Measurements from ENCODE around the gene ZCCHC24.

ZCCHC24 gene

DNA sequence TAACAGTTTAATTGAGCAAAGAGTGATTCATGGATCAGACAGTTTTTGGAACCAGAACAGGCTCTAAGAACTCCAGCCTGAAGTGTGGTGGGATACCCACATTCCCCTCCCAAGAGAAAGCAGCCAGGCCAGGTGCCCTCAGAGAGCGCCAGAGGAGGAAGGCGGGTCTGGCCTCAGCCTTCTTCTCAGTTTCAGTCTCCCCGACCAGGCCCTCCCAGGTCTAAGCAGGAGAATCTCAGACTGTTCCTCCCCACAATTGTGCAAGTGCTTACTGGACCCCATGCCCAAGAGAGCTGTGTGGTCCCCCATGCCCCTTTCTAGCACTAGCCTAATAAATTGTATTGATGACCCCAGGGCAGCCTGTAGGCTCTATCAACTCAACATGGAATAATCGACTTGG lies 72.6 kb downstream of the ZCCHC24 start:
- Histone ChIP-seq H4K20me1 (ENCODE audit: control insufficient read depth, insufficient read depth, low read depth, low read length) (no peaks in the 10 kb centered on the region), H3K4me3 (ENCODE audit: low read length) (no peak overlapping the region), H3K4me2 (ENCODE audit: low read length) (no peak overlapping the region), H3K27me3 (ENCODE audit: control insufficient read depth, low read length) (peaks cover 18% of the 10 kb centered on the region), H3K9me2 (replicated peaks; ENCODE audit: control insufficient read depth, low read length) (no peaks in the 10 kb centered on the region), H3K9me3 (ENCODE audit: control insufficient read depth, insufficient read depth, low read length) (peaks cover 9% of the 10 kb centered on the region; the same call in 1 of the 2 replicates), H3K79me2 (ENCODE audit: control insufficient read depth, low read length) (no peaks in the 10 kb centered on the region), H3F3A (ENCODE audit: control insufficient read depth, insufficient read depth) (no peaks in the 10 kb centered on the region), H3K36me3 (ENCODE audit: control insufficient read depth, low read length) (no peaks in the 10 kb centered on the region), H3K27ac (ENCODE audit: low read depth, low read length) (no peak overlapping the region), H3K4me1 (ENCODE audit: control insufficient read depth, low read length) (no peaks in the 10 kb centered on the region)
- TF ChIP-seq EZH2phosphoT487 (IDR thresholded peaks at IDR 0.05; ENCODE audit: borderline replicate concordance, low read length) = no peak
- TF ChIP-seq, protein P1, sequence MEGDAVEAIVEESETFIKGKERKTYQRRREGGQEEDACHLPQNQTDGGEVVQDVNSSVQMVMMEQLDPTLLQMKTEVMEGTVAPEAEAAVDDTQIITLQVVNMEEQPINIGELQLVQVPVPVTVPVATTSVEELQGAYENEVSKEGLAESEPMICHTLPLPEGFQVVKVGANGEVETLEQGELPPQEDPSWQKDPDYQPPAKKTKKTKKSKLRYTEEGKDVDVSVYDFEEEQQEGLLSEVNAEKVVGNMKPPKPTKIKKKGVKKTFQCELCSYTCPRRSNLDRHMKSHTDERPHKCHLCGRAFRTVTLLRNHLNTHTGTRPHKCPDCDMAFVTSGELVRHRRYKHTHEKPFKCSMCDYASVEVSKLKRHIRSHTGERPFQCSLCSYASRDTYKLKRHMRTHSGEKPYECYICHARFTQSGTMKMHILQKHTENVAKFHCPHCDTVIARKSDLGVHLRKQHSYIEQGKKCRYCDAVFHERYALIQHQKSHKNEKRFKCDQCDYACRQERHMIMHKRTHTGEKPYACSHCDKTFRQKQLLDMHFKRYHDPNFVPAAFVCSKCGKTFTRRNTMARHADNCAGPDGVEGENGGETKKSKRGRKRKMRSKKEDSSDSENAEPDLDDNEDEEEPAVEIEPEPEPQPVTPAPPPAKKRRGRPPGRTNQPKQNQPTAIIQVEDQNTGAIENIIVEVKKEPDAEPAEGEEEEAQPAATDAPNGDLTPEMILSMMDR (IDR thresholded peaks at IDR 0.05; ENCODE audit: low read depth, low read length, poor library complexity, severe bottlenecking) = no peak

DNA sequence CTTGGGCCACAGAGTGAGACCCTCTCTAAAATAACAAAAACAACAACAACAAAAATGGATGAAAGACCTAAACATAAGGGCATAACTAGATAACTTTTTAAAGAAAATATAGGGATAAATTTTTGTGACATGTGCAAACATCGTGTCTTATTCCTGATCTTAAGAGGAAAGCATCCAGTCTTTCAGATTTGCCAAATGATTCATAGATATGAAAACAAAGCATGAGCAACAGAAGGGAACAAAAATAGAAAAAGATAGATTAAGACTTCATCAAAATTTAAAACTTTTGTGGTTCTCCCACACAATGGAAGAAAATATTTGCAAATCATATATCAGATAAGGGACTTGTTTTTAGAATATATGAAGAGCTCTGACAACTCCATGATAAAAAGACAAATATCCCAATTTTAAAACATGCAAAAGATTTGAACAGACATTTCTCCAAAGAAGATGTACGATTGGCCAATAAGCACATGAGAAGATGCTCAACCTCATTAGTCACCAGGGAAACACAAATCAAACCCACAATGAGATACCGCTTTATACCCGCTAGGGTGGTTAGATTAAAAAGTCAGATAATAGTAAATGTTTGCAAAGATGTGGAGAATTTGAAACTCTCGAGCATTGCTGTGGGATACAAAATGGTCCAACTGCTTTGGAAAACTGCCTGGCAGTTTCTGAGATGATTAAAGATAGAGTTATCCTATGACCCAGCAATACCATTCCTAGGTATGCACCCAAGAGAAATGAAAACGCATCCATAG lies 77.8 kb downstream of the ZCCHC24 start:
- no peaks in the 10 kb centered on the region for H3K79me2 ChIP-seq (ENCODE audit: control insufficient read depth, low read length)
- no peaks in the 10 kb centered on the region for H3K4me1 ChIP-seq (ENCODE audit: control insufficient read depth, low read length)
- TF ChIP-seq, protein P1 (IDR thresholded peaks at IDR 0.05; ENCODE audit: low read depth, low read length, poor library complexity, severe bottlenecking) = no peak
- TF ChIP-seq EZH2phosphoT487 (IDR thresholded peaks at IDR 0.05; ENCODE audit: borderline replicate concordance, low read length) = no peak
- H3K9me2 ChIP-seq (replicated peaks; ENCODE audit: control insufficient read depth, low read length) = no peaks in the 10 kb centered on the region
- H3K36me3 ChIP-seq (ENCODE audit: control insufficient read depth, low read length) = no peaks in the 10 kb centered on the region
- no peak overlapping the region for H3K4me2 ChIP-seq (ENCODE audit: low read length)
- H3K4me3 ChIP-seq (ENCODE audit: low read length) = no peak overlapping the region
- no peaks in the 10 kb centered on the region for H4K20me1 ChIP-seq (ENCODE audit: control insufficient read depth, insufficient read depth, low read depth, low read length)
- H3K27ac ChIP-seq (ENCODE audit: low read depth, low read length) = no peak overlapping the region
- H3K27me3 ChIP-seq (ENCODE audit: control insufficient read depth, low read length) = peaks cover 39% of the 10 kb centered on the region
- H3K9me3 ChIP-seq (ENCODE audit: control insufficient read depth, insufficient read depth, low read length) = peaks cover 9% of the 10 kb centered on the region; the same call in 1 of the 2 replicates
- H3F3A ChIP-seq (ENCODE audit: control insufficient read depth, insufficient read depth) = no peaks in the 10 kb centered on the region

DNA sequence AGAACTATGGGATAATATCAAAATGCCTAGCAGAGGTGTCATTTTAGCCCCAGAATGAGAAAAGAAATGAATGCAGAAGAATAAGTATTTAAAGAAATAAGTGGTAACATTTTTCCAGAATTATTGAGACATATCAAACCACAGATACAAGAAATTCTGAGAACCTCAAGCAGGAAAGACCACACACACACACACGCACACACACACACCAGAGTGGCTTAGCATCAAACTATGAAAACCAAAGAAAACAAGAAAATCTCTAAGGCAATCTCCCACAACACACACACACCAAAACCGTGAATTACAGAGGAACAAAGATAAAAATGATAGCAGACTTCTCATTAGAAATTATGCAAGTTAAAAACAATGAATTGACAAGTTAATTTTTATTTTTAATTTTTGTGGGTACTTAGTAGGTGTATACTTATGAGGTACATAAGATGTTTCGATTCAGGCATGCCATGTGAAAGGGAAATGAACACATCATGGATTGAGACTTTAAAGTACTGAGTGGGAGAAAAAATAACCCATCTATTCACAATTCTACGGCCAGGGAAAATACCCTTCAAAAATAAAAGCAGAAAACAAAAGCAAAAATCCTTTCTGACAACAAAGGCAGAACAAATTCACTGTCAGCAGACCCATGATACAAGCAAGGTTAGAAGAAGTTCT lies 83.6 kb downstream of the ZCCHC24 start:
- Histone ChIP-seq H3K4me3 (ENCODE audit: low read length) (no peak overlapping the region), H3K9me3 (ENCODE audit: control insufficient read depth, insufficient read depth, low read length) (no peaks in the 10 kb centered on the region), H3K27me3 (ENCODE audit: control insufficient read depth, low read length) (peaks cover 18% of the 10 kb centered on the region), H3K4me2 (ENCODE audit: low read length) (no peak overlapping the region), H3K4me1 (ENCODE audit: control insufficient read depth, low read length) (peaks cover 14% of the 10 kb centered on the region; the same call in 1 of the 2 replicates), H3K27ac (ENCODE audit: low read depth, low read length) (no peak overlapping the region), H3F3A (ENCODE audit: control insufficient read depth, insufficient read depth) (0 out of 2 replicates have a peak, but pooled peaks cover 5% of the 10 kb centered on the region), H4K20me1 (ENCODE audit: control insufficient read depth, insufficient read depth, low read depth, low read length) (no peaks in the 10 kb centered on the region), H3K36me3 (ENCODE audit: control insufficient read depth, low read length) (no peaks in the 10 kb centered on the region), H3K9me2 (replicated peaks; ENCODE audit: control insufficient read depth, low read length) (no peaks in the 10 kb centered on the region), H3K79me2 (ENCODE audit: control insufficient read depth, low read length) (no peaks in the 10 kb centered on the region)
- TF ChIP-seq EZH2phosphoT487 (IDR thresholded peaks at IDR 0.05; ENCODE audit: borderline replicate concordance, low read length) = no peak

Data from DOHH2 (cell line).